SK-N-SH (cell line): ENCODE results near the gene RELCH. TPM values are rescaled to one million over a fixed set of nuclear protein-coding genes. Genes with fewer than 3 reads are reported as not detected.

Experiments
- CTCF ChIA-PET: fragments of 300-600, 350-600 bp; formaldehyde crosslinking; extraction: SDS; loops from one replicate; lab custom pipeline; 2021; lab: Yijun Ruan, JAX
- POLR2A ChIA-PET: fragments of 350-600 bp; sonication (Branson Sonifier 250); formaldehyde crosslinking; extraction: SDS; loops from one replicate; lab custom pipeline; 2020; ENCODE audit warnings: antibody characterized with exemption, inconsistent platforms; lab: Yijun Ruan, JAX
- DNase-seq: peaks from one replicate; pipeline ENCODE4 v3.0.0; 2012
- H2AFZ ChIP-seq: fragments of 200-600 bp; sonication (generic); 2 replicates; pipeline ENCODE4 v1.8.1; 2016; ENCODE audit warnings: antibody characterized with exemption, mild to moderate bottlenecking, low read depth
- H3F3A ChIP-seq: fragments of 200-600 bp; sonication (generic); replicated peaks from 2 replicates; pipeline ENCODE3; 2016; ENCODE audit warnings: antibody characterized with exemption, mild to moderate bottlenecking; ENCODE audit not compliant: insufficient read depth
- H3K27ac ChIP-seq, 2 experiments: fragments of 200-500 bp in 1 of 2; fragments of 200-600 bp in 1 of 2; sonication (Bioruptor generic) in 1 of 2; sonication (generic), shearing (Covaris generic) in 1 of 2; 2 replicates each; pipeline versions ENCODE4 v1.5.1 to v1.6.1; 2014 to 2016; ENCODE audit warnings: low read depth in 2 of 2, inconsistent platforms in 1 of 2, low read length in 1 of 2, mild to moderate bottlenecking in 1 of 2, mixed read lengths in 1 of 2
- H3K27me3 ChIP-seq: fragments of 200-600 bp; sonication (generic), shearing (Covaris generic); 2 replicates; pipeline ENCODE4 v1.6.1; 2016; ENCODE audit warnings: mixed run types; ENCODE audit not compliant: insufficient read depth
- H3K36me3 ChIP-seq, 2 experiments: fragments of 200-500 bp in 1 of 2; fragments of 200-600 bp in 1 of 2; sonication (Bioruptor generic) in 1 of 2; sonication (generic) in 1 of 2; replicated peaks in 1 of 2; 2 replicates each; pipeline versions ENCODE3 to v1.5.1; 2014 to 2016; ENCODE audit warnings: low read length in 1 of 2, mild to moderate bottlenecking in 1 of 2; ENCODE audit not compliant: insufficient read depth in 2 of 2, control insufficient read depth in 1 of 2
- H3K4me1 ChIP-seq, 2 experiments: fragments of 200-500 bp in 1 of 2; fragments of 200-600 bp in 1 of 2; sonication (Bioruptor generic) in 1 of 2; sonication (generic), shearing (Covaris generic) in 1 of 2; 2 replicates each; pipeline versions ENCODE4 v1.5.1 to v1.6.1; 2014 to 2016; ENCODE audit warnings: low read depth in 1 of 2, low read length in 1 of 2, mixed run types in 1 of 2; ENCODE audit not compliant: insufficient read depth in 2 of 2, control insufficient read depth in 1 of 2
- H3K4me2 ChIP-seq: fragments of 200-600 bp; sonication (generic), shearing (Covaris generic); 2 replicates; pipeline ENCODE4 v1.6.1; 2017; ENCODE audit warnings: mixed run types
- H3K4me3 ChIP-seq, 2 experiments: fragments of 200-500 bp in 1 of 2; fragments of 200-600 bp in 1 of 2; sonication (Bioruptor generic) in 1 of 2; sonication (generic), shearing (Covaris generic) in 1 of 2; 2 replicates each; pipeline versions ENCODE4 v1.5.1 to v1.8.1; 2014 to 2016; ENCODE audit warnings: low read depth in 2 of 2, inconsistent platforms in 1 of 2, low read length in 1 of 2, mild to moderate bottlenecking in 1 of 2, mixed read lengths in 1 of 2, moderate library complexity in 1 of 2
- H3K79me2 ChIP-seq: fragments of 200-600 bp; sonication (generic); 2 replicates; pipeline ENCODE4 v1.8.1; 2017; ENCODE audit warnings: mild to moderate bottlenecking; ENCODE audit not compliant: insufficient read depth
- H3K9ac ChIP-seq: fragments of 200-600 bp; sonication (generic); 2 replicates; pipeline ENCODE4 v1.6.1; 2017; ENCODE audit warnings: mixed run types
- H3K9me2 ChIP-seq: fragments of 200-600 bp; sonication (generic); 2 replicates; pipeline ENCODE4 v1.6.1; 2017; ENCODE audit warnings: mixed run types
- H3K9me3 ChIP-seq: fragments of 200-600 bp; sonication (generic); 2 replicates; pipeline ENCODE4 v1.6.1; 2017; ENCODE audit warnings: mixed run types, mild to moderate bottlenecking, moderate library complexity
- H4K20me1 ChIP-seq: fragments of 200-600 bp; sonication (generic); 2 replicates; pipeline ENCODE4 v1.6.1; 2017; ENCODE audit warnings: mild to moderate bottlenecking, mixed run types; ENCODE audit not compliant: insufficient read depth
- CTCF ChIP-seq: fragments of 200-600 bp; sonication (generic); IDR thresholded peaks from 2 replicates; pipeline ENCODE4 v1.6.1; 2017; ENCODE audit warnings: antibody characterized with exemption, mild to moderate bottlenecking, moderate library complexity
- ELF1 ChIP-seq: IDR thresholded peaks from 2 replicates; pipeline ENCODE4 v1.4.0; 2012
- EP300 ChIP-seq, 2 experiments: IDR thresholded peaks; 2 replicates each; pipeline versions ENCODE4 v1.4.0 to v1.6.1; 2012; ENCODE audit warnings: borderline replicate concordance in 1 of 2, low read depth in 1 of 2, low read length in 1 of 2
- EZH2phosphoT487 ChIP-seq: fragments of 200-600 bp; sonication (generic); IDR thresholded peaks from 2 replicates; pipeline ENCODE4 v1.6.1; 2017; ENCODE audit warnings: low read depth, mixed run types, mild to moderate bottlenecking, antibody characterized with exemption, moderate library complexity, borderline replicate concordance
- FOXJ3 ChIP-seq: sonication (generic); formaldehyde crosslinking; IDR thresholded peaks from 2 replicates; pipeline ENCODE4 v1.5.1; 2020; ENCODE audit warnings: mild to moderate bottlenecking, missing genetic modification reagents
- FOXM1 ChIP-seq: IDR thresholded peaks from 2 replicates; pipeline ENCODE4 v1.4.0; 2012; ENCODE audit warnings: low read depth, mild to moderate bottlenecking
- GABPA ChIP-seq: IDR thresholded peaks from 2 replicates; pipeline ENCODE4 v1.4.0; 2012; ENCODE audit warnings: low read depth, mild to moderate bottlenecking
- JUND ChIP-seq: IDR thresholded peaks from 2 replicates; pipeline ENCODE4 v1.4.0; 2012
- NFIC ChIP-seq: IDR thresholded peaks from 2 replicates; pipeline ENCODE4 v1.4.0; 2012; ENCODE audit warnings: borderline replicate concordance
- NRF1 ChIP-seq: IDR thresholded peaks from 2 replicates; pipeline ENCODE4 v1.6.1; 2012; ENCODE audit warnings: low read depth, mild to moderate bottlenecking, low read length
- PBX3 ChIP-seq: IDR thresholded peaks from 2 replicates; pipeline ENCODE4; 2012
- POLR2AphosphoS5 ChIP-seq: IDR thresholded peaks from 2 replicates; pipeline ENCODE4 v1.6.1; 2012; ENCODE audit warnings: low read depth, low read length
- RXRA ChIP-seq: IDR thresholded peaks from 2 replicates; pipeline ENCODE4 v1.4.0; 2012; ENCODE audit warnings: low read depth, mild to moderate bottlenecking, borderline replicate concordance
- SIN3A ChIP-seq: IDR thresholded peaks from 2 replicates; pipeline ENCODE4 v1.6.1; 2012; ENCODE audit warnings: low read depth, mild to moderate bottlenecking, low read length, moderate library complexity, borderline replicate concordance
- SMC3 ChIP-seq: IDR thresholded peaks from 2 replicates; pipeline ENCODE4 v1.6.1; 2012; ENCODE audit warnings: low read depth, low read length, improper control_type of control experiment
- TAF1 ChIP-seq: IDR thresholded peaks from 2 replicates; pipeline ENCODE4 v1.6.1; 2012; ENCODE audit warnings: low read depth, mild to moderate bottlenecking, low read length, moderate library complexity, borderline replicate concordance
- TCF12 ChIP-seq: IDR thresholded peaks from 2 replicates; pipeline ENCODE4 v1.4.0; 2012
- TEAD4 ChIP-seq: IDR thresholded peaks from 2 replicates; pipeline ENCODE4 v1.4.0; 2012; ENCODE audit warnings: mild to moderate bottlenecking, borderline replicate concordance; ENCODE audit not compliant: insufficient read depth
- WGBS: methylation state at CpG from one replicate; pipeline ENCODE4 v1.1.6; 2017; ENCODE audit warnings: low lambda C conversion rate; 5-methylcytosine and 5-hydroxymethylcytosine counted together
- polyA plus RNA-seq, 3 experiments: library from polyadenylated mRNA; depleted of rRNA; stranded (reverse); fragments of >200 nt; gene quantifications; 2 replicates each; pipeline ENCODE4 v1.2.3, GENCODE V29; 2012
- TF ChIP-seq, protein P1 (sequence below): fragments of 150-350 bp; IDR thresholded peaks from 2 replicates; pipeline ENCODE4 v1.6.1; 2017; ENCODE audit warnings: antibody characterized with exemption, low read length, low read depth, borderline replicate concordance
- TF ChIP-seq, protein P2 (sequence below): IDR thresholded peaks from 2 replicates; pipeline ENCODE4 v1.6.1; 2012; ENCODE audit warnings: mild to moderate bottlenecking, low read depth, low read length, moderate library complexity

The RELCH gene
- polyA plus RNA-seq, 1 of the 3 experiments (the other 2 are of a cell fraction) = 7.4 TPM

DNA sequence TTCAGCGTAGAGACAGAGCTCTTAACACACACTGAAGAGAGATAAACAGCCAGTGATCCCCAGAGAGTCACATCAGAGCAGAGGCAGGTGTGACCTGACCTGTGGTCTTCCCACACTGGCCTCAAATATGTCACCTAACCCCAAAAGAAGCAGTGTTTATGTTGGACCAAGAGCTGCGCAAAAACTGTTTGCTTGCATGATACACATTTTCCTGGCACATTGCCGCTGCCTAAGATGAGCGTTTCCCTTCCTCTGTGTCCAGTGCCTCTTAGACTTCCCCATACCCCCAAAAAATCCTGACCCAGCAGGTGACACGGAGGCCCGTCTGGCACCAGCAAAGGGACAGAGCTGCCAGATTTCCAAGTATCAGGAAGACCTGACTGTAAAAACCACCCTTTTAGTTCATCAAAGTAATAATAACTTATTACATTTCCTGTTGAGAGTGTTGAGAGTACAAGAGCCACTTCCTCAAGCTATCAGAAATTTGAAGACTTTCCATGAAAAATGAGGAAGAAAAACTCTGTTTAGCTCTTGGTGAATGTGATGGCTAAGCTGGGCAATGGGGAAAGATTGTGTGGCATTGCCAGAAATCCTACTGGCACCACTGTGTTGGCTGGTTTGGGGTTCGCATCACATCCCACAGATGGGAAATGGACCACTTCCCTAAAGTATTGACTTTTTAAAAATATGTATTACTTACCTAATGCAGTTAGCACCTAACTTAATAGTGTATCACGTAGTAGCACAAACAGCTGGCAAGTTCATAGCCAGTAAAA is 144.7 kb downstream of the RELCH start:
- H3F3A ChIP-seq = no peaks in the 10 kb centered on the region
- no peak overlapping the region for H3K9ac ChIP-seq
- TF ChIP-seq FOXJ3 (CRISPR knock-in tag) (no peak), TAF1 (no peak), ELF1 (no peak), RXRA (no peak), JUND (no peak), EP300 (IDR thresholded peaks at IDR 0.05; ENCODE audit: borderline replicate concordance in 1 of 2, low read depth in 1 of 2, low read length in 1 of 2) (no peak), NFIC (no peak), GABPA (no peak), CTCF (no peak), EZH2phosphoT487 (no peak), PBX3 (no peak), TCF12 (no peak), SIN3A (no peak), FOXM1 (no peak), NRF1 (no peak), POLR2AphosphoS5 (no peak), SMC3 (no peak), TEAD4 (no peak)
- TF ChIP-seq, protein P1, sequence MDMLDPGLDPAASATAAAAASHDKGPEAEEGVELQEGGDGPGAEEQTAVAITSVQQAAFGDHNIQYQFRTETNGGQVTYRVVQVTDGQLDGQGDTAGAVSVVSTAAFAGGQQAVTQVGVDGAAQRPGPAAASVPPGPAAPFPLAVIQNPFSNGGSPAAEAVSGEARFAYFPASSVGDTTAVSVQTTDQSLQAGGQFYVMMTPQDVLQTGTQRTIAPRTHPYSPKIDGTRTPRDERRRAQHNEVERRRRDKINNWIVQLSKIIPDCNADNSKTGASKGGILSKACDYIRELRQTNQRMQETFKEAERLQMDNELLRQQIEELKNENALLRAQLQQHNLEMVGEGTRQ = no peak
- TF ChIP-seq, protein P2, sequence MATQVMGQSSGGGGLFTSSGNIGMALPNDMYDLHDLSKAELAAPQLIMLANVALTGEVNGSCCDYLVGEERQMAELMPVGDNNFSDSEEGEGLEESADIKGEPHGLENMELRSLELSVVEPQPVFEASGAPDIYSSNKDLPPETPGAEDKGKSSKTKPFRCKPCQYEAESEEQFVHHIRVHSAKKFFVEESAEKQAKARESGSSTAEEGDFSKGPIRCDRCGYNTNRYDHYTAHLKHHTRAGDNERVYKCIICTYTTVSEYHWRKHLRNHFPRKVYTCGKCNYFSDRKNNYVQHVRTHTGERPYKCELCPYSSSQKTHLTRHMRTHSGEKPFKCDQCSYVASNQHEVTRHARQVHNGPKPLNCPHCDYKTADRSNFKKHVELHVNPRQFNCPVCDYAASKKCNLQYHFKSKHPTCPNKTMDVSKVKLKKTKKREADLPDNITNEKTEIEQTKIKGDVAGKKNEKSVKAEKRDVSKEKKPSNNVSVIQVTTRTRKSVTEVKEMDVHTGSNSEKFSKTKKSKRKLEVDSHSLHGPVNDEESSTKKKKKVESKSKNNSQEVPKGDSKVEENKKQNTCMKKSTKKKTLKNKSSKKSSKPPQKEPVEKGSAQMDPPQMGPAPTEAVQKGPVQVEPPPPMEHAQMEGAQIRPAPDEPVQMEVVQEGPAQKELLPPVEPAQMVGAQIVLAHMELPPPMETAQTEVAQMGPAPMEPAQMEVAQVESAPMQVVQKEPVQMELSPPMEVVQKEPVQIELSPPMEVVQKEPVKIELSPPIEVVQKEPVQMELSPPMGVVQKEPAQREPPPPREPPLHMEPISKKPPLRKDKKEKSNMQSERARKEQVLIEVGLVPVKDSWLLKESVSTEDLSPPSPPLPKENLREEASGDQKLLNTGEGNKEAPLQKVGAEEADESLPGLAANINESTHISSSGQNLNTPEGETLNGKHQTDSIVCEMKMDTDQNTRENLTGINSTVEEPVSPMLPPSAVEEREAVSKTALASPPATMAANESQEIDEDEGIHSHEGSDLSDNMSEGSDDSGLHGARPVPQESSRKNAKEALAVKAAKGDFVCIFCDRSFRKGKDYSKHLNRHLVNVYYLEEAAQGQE = no peak
- no peaks in the 10 kb centered on the region for H4K20me1 ChIP-seq
- no peaks in the 10 kb centered on the region for H3K27me3 ChIP-seq
- no peaks in the 10 kb centered on the region for H3K36me3 ChIP-seq
- no peak overlapping the region for H3K4me3 ChIP-seq
- peaks cover 0 to 12% of the 10 kb centered on the region in 2 experiments; a peak in 2 of 4 replicates for H3K4me1 ChIP-seq
- H3K9me3 ChIP-seq = no peaks in the 10 kb centered on the region
- POLR2A ChIA-PET = no interaction called here
- WGBS = 93% methylated on average over 8 of the region's 8 CpGs
- H3K9me2 ChIP-seq = no peaks in the 10 kb centered on the region
- no peak overlapping the region for H3K4me2 ChIP-seq
- DNase-seq = no peak
- CTCF ChIA-PET = interaction anchor here (0.9 to 1.3 kb wide), 2 partner anchors 9 to 81 kb away, joined by 3 read pairs; no protein-coding TSS in a partner anchor
- H2AFZ ChIP-seq = no peak overlapping the region
- H3K27ac ChIP-seq = no peak overlapping the region
- H3K79me2 ChIP-seq = no peaks in the 10 kb centered on the region
